ENCODE results near the gene DNAJB8. TPM values are rescaled to one million over a fixed set of nuclear protein-coding genes. Genes with fewer than 3 reads are reported as not detected.

DNAJB8 gene
- total and polyA plus RNA-seq, 2 experiments from 2014 or later: not detected

- no peak overlapping the region for H2AFZ ChIP-seq
- H3K9me2 ChIP-seq (replicated peaks; ENCODE audit: insufficient read depth): no peaks in the 10 kb centered on the region
- peaks cover 35% of the 10 kb centered on the region for H3K4me1 ChIP-seq (ENCODE audit: insufficient read depth)
- no peaks in the 10 kb centered on the region for H4K20me1 ChIP-seq (ENCODE audit: insufficient read depth, poor library complexity, severe bottlenecking)
- no peak overlapping the region for H3K27ac ChIP-seq
- no peaks in the 10 kb centered on the region for H3K9me3 ChIP-seq (ENCODE audit: low read depth)
- TF ChIP-seq EZH2 (IDR thresholded peaks at IDR 0.05; ENCODE audit: borderline replicate concordance) (peak; percentile 77), EZH2phosphoT487 (IDR thresholded peaks at IDR 0.05; ENCODE audit: low read depth, severe bottlenecking, unreplicated experiment) (no peak)
- H3K79me2 ChIP-seq: no peaks in the 10 kb centered on the region
- peak overlapping the region; percentile 48 for H3K4me2 ChIP-seq
- H3K27me3 ChIP-seq: peaks cover 70% of the 10 kb centered on the region
- H3K36me3 ChIP-seq (replicated peaks; ENCODE audit: insufficient read depth, low read depth): no peaks in the 10 kb centered on the region
- H3K4me3 ChIP-seq: no peak overlapping the region
- 38% methylated on average over 26 of the region's 26 CpGs for WGBS (ENCODE audit: low lambda C conversion rate, missing lambda C conversion rate)
- no peak for DNase-seq (ENCODE audit: low spot score)
Observed at GRCh38 chr3:128483657-128484403, 17.1 kb upstream of the DNAJB8 start.

- H2AFZ ChIP-seq: no peak overlapping the region
- no peak overlapping the region for H3K27ac ChIP-seq
- no peaks in the 10 kb centered on the region for H3K79me2 ChIP-seq
- no peaks in the 10 kb centered on the region for H3K9me3 ChIP-seq (ENCODE audit: low read depth)
- peak overlapping the region; percentile 48 for H3K4me2 ChIP-seq
- no peaks in the 10 kb centered on the region for H4K20me1 ChIP-seq (ENCODE audit: insufficient read depth, poor library complexity, severe bottlenecking)
- WGBS (ENCODE audit: low lambda C conversion rate, missing lambda C conversion rate): 21% methylated on average over 30 of the region's 33 CpGs
- DNase-seq (ENCODE audit: low spot score): peak; percentile 56
- H3K27me3 ChIP-seq: peaks cover 61% of the 10 kb centered on the region
- no peaks in the 10 kb centered on the region for H3K36me3 ChIP-seq (replicated peaks; ENCODE audit: insufficient read depth, low read depth)
- no peaks in the 10 kb centered on the region for H3K9me2 ChIP-seq (replicated peaks; ENCODE audit: insufficient read depth)
- peaks cover 26% of the 10 kb centered on the region for H3K4me1 ChIP-seq (ENCODE audit: insufficient read depth)
- no peak overlapping the region for H3K4me3 ChIP-seq
- peak; percentile 59 for TF ChIP-seq EZH2 (IDR thresholded peaks at IDR 0.05; ENCODE audit: borderline replicate concordance)
- peak; percentile 25 for TF ChIP-seq CTCF (IDR thresholded peaks at IDR 0.05; ENCODE audit: poor library complexity)
- peak; percentile 56 for TF ChIP-seq EZH2phosphoT487 (IDR thresholded peaks at IDR 0.05; ENCODE audit: low read depth, severe bottlenecking, unreplicated experiment)
Observed at GRCh38 chr3:128482666-128483656, 16.3 kb upstream of the DNAJB8 start.

GRCh38 chr3:128482175-128482574, 15.5 kb upstream of the DNAJB8 start:
- Histone ChIP-seq H3K4me3 (no peak overlapping the region), H3K9me3 (ENCODE audit: low read depth) (no peaks in the 10 kb centered on the region), H3K79me2 (no peaks in the 10 kb centered on the region), H4K20me1 (ENCODE audit: insufficient read depth, poor library complexity, severe bottlenecking) (no peaks in the 10 kb centered on the region), H3K4me2 (no peak overlapping the region), H3K36me3 (replicated peaks; ENCODE audit: insufficient read depth, low read depth) (no peaks in the 10 kb centered on the region), H3K4me1 (ENCODE audit: insufficient read depth) (peaks cover 19% of the 10 kb centered on the region), H3K27ac (no peak overlapping the region), H2AFZ (no peak overlapping the region), H3K9me2 (replicated peaks; ENCODE audit: insufficient read depth) (no peaks in the 10 kb centered on the region), H3K27me3 (peaks cover 55% of the 10 kb centered on the region)
- TF ChIP-seq CTCF (IDR thresholded peaks at IDR 0.05; ENCODE audit: poor library complexity): no peak
- no peak for TF ChIP-seq EZH2phosphoT487 (IDR thresholded peaks at IDR 0.05; ENCODE audit: low read depth, severe bottlenecking, unreplicated experiment)
- no peak for TF ChIP-seq EZH2 (IDR thresholded peaks at IDR 0.05; ENCODE audit: borderline replicate concordance)
- 54% methylated on average over 11 of the region's 11 CpGs for WGBS (ENCODE audit: low lambda C conversion rate, missing lambda C conversion rate)
- DNase-seq (ENCODE audit: low spot score): no peak

Data from hepatocyte (in vitro differentiated cells).